Body of pancreas (tissue), 4 donors: ENCODE data around the gene TYW5.

Experiments
- POLR2A ChIP-seq, 3 donors: fragments of 450-650 bp; IDR thresholded peaks; one replicate each; pipeline ENCODE4 v1.6.1; 2016; ENCODE audit warnings: antibody characterized with exemption in 3 of 3, mild to moderate bottlenecking in 2 of 3
- TF ChIP-seq, protein P1 (sequence below), 7 experiments: fragments of 450-650 bp in 4 of 7; fragments of 200-600 bp in 3 of 7; sonication (generic) in 3 of 7; IDR thresholded peaks; one replicate each; pipeline ENCODE4 v1.5.1; 2016 to 2019; ENCODE audit warnings: antibody characterized with exemption in 7 of 7

DNA sequence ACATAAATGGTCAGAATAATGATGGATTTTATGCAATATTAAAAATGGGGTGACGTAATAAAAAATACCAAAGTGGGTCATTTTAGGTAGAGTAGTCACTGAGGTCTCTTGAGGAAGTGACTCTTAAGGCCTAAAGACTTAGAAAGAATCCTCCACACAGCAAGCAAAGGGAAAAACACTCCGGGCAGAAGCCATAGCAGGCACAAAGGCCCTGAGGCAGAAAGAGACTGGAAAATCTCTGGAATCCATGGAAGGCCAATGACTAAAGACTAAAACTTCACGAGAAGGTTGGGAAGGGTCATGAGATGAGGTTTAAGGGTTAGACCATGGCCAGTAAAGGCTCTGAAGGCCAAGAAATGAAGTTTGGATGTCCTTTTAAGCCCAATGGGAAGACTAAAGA lies 37.0 kb upstream of the TYW5 start:
- TF ChIP-seq, protein P1, sequence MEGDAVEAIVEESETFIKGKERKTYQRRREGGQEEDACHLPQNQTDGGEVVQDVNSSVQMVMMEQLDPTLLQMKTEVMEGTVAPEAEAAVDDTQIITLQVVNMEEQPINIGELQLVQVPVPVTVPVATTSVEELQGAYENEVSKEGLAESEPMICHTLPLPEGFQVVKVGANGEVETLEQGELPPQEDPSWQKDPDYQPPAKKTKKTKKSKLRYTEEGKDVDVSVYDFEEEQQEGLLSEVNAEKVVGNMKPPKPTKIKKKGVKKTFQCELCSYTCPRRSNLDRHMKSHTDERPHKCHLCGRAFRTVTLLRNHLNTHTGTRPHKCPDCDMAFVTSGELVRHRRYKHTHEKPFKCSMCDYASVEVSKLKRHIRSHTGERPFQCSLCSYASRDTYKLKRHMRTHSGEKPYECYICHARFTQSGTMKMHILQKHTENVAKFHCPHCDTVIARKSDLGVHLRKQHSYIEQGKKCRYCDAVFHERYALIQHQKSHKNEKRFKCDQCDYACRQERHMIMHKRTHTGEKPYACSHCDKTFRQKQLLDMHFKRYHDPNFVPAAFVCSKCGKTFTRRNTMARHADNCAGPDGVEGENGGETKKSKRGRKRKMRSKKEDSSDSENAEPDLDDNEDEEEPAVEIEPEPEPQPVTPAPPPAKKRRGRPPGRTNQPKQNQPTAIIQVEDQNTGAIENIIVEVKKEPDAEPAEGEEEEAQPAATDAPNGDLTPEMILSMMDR (IDR thresholded peaks at IDR 0.05) = no peak
- TF ChIP-seq POLR2A (IDR thresholded peaks at IDR 0.05) = no peak
